Amygdala (tissue), 56 donors: ENCODE data around the gene ADGRG4.
"Not testable (repeated sequence)": the region's sequence is repeated elsewhere in the genome, so short reads cannot be mapped to it uniquely, and the experiment has no call there.

ENCODE experiments used
- DNase-seq, 56 donors: peaks; one replicate each; lab custom pipeline; 2025; lab: John Stamatoyannopoulos, UW

Gene ADGRG4

DNA sequence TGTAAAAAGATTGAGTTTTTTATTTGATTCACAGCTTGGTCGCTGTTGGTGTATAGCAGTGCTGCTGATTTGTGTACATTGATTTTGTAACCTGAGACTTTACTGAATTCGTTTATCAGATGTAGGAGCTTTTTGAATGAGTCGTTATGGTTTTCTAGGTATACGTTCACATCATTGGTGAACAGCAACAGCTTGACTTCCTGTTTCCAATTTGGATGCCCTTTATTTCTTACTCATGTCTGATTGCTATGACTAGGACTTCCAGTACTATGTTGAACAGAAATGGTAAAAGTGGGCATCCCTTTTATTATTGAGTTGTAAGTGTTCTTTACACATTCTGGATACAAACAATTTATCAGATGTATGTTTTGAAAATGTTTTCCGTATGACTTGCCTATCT lies 76.0 kb downstream of the ADGRG4 start:
- no peak for DNase-seq

DNA sequence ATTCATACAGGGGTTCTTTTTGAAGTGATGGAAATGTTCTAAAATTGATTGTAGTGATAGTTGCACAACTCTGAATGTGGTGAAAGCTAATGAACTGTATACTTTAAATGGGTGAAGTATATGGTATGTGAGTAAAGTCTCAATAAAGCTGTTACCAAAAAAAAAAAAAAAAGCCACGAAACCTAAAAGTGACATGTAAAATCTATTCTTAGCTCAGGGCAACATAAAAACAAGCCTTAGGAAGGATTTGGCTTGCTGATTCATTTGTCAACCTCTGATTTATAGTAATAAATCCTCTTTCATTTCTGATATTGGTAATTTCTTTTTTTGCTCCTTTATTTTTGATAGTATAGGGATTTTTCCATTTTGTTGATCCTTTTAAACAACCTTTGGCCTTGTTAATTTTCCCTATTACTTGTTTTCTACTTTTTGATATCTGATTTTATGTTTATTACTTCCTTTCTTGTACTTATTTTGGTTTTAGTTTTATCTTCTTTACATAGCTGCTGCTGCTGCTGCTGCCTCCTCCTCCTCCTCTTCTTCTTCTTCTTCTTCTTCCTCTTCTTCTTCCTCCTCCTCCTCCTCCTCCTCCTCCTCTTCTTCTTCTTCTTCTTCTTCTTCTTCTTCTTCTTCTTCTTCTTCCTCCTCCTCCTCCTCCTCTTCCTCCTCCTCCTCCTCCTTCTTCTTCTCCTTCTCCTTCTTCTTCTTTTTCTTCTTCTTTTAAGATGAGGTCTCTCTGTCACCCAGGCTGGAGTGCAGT lies 79.4 kb downstream of the ADGRG4 start:
- DNase-seq: no peak

DNA sequence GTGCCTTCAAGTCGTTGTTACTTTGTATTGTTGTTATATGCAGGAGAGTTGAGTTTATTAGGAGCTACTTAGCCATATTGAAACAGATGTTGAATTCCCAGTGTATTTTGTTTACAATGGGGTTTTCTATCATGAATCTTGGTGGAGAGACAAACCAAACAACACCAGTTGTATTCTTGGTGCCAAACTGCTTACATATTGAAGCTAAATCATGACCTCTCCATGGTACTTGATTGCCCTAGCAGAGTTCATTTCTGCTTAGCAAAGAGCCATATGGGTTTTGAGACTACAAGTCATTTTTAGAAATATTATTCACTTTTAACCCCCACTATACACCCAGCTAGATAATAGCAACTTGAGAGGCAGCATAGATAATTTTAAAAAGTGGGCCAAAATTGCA lies 85.4 kb downstream of the ADGRG4 start:
- DNase-seq: no peak

DNA sequence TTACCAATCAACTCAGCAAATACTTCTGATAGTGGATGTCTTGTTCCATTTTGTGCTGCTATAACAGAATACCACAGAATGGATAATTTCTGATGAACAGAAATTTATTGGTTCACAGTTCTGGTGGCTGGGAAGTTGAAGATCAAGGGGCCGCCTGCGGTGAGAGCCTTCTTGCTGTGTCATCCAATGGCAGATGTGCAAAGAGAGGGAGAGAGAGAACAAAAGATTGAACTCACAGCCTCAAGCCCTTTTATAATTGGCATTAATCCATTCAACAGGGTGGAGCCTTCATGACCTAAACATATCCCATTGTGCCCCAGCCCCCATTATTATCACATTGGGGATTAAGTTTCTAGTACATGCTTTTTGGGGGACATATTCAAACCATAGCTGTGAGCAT lies 86.1 kb downstream of the ADGRG4 start:
- no peak for DNase-seq

DNA sequence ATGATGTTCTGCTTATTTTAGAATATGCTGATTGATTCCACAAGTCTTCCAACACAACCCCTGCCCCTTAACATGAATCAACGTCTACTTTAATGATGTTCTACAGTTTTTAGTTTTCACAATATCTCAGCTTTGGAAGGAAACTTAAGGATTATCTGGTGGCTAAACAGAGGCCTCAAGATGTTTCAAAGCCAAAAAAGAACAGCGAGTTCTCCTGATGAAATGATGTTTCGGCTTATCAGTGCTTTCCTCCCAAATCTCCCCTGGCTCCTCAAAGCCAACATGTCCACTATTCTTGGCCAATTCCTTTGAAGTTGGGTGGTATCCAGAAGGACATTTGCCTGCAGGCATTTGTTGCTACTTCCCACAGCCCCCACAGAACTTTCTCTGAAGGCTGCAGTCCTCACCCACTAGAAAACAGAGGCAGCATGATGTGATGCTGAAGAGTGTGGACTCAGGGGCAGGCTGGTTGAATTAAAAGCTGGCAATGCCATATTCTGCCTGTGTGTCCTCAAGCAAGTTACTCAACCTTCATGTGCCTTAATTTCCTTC lies 87.3 kb downstream of the ADGRG4 start:
- no peak for DNase-seq

DNA sequence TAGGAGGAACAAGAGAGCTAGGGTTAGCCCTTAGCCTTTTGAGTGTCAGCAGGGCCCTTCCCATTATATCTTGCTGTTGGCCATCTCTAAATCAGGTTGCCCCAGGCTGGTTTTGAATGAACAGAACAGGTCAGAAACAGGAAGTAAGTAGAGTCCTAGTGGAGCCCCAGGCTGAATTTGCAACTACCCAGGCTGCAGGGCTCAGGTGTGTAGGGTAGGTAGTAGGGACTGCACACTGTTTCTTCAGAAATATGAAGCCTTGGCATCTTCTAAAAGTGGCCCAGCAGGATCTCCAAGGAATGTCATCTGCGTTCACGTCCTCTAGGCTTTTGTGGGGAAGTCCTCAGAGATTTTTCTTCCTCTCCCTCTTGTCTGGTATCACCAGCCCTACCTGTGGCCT lies 90.2 kb downstream of the ADGRG4 start:
- no peak for DNase-seq

DNA sequence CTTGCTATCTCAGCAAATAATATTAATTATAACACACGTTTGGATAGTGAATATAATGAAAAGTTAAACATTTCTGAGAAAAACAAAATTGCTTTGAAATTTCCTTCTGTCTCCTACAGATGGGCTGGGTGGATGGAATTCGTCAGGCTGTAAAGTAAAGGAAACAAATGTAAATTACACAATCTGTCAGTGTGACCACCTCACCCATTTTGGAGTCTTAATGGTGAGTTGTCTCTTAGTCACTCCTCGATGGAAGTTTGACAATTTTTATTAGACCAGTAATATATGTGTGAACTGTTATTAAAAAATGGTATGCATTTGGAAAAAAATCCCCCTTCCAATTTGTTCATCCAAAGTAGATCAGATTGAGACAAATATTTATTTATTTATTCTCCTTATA lies 94.5 kb downstream of the ADGRG4 start:
- no peak for DNase-seq

DNA sequence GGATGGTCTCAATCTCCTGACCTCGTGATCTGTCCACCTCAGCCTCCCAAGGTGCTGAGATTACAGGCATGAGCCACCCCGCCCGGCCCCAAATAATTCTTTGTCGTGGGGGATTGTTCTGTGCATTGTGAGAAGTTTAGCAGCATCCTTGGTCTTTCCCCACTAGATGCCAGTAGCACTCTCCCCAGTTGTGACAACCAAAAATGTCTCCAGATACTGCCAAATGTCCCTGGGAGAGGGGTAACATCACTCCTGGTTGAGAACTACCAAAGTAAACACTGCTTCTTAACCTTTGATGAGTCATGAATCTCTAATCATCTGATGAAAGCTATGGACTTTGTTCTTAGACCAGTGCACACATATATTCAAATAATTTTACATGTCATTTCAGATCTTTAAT lies 96.2 kb downstream of the ADGRG4 start:
- DNase-seq: no peak

DNA sequence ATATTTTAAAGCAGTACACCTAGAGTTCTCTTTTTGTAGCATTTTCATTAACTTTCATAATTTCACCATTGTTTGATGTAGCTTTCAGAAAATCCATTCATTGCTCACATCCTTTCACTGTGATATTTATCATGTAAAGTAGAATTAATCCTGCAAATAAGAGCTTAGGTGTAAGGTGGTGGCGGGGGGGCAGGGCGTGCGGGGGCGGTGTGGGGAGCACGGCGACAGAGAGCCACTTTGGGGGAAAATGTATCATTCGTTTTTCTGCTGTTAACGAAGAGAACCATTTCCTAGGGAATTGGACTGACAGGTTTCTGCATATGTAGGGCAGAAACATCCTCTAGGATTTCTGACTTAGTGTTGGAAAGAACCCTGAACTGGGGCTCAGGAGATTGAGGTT lies 104.4 kb downstream of the ADGRG4 start:
- DNase-seq: no peak

DNA sequence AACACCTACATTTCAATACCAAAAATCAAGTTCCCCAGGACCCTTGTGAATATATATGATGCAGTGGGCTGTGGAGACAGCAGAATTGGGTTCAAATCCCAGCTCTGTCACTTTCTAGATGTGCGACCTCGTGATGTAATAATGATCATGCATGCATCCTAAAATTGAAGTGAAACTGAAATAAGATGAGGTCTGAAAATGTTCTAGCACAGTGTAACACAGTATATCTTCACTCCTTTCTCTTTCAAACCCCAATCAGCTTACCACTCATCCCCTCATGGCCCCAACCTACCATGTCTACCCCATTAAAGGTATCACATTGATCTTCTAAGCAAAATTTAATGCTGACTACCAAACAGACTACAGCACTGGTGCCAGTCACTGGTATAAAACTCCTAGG lies 117.0 kb downstream of the ADGRG4 start:
- no peak for DNase-seq

DNA sequence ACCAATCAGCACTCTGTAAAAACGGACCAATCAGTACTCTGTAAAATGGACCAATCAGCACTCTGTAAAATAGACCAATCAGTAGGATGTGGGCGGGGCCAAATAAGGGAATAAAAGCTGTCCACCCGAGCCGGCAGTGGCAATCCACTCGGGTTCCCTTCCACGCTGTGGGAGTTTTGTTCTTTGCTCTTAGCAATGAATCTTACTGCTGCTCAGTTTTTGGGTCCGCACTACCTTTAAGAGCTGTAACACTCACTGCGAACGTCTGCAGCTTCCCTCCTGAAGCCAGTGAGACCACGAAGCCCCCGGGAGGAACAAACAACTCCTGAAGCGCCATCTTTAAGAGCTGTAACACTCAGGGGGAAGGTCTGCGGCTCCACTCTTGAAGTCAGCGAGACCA lies 120.6 kb downstream of the ADGRG4 start:
- no peak for DNase-seq

DNA sequence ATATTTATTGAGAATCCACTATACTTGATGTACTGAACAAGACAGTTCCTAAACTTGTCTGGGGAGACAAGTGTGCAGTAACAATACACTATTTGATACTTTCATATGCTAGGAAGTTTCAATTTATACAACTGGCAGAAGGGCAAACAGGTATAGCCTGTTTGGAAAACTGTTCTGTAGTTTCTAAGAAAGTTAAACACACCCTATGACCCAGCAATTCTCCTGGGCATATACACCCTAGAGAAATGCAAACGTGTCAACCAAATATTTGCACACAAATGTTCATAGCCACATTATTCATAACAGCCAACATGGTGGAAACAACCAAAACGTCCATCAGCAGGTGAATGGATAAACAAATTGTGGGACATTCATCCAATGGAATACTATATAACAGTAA lies 123.0 kb downstream of the ADGRG4 start:
- no peak for DNase-seq

DNA sequence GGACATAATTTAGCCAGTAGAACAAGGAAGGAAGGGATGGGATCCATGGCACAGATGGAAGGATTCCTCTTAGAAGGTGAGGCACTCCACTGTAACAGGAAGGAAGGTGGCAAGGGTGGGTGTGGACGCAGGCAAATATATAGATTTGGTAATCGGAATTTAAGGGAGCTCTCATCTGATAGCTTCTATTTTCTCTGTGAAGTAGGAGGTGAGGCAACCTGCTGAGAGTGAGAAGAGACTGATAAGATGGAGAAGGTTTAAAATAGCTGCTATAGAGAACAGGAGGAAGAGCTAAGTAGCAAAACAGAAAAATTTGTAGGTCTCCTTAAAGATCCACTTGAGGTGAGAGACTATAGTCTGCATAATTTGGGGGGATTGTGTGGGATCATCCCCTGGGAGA lies 125.2 kb downstream of the ADGRG4 start:
- no peak for DNase-seq

DNA sequence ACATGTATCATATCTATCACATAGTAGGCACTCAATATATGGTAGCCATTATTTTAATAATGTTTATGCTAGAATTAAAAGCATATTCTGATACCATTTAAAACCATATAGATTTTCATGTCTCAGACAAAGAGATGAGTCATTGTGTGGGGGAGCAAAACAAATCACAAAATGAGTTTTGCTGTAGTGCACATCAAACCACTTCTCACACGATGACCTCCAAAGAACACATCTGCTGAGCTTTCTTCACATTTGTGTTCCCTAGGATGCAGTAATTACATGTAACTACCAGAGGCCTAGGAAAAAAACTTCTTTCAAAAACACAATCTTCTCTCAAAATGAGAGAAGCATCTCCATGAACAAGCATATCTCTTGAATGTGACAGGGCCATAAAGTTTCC lies 130.9 kb downstream of the ADGRG4 start:
- no peak for DNase-seq

DNA sequence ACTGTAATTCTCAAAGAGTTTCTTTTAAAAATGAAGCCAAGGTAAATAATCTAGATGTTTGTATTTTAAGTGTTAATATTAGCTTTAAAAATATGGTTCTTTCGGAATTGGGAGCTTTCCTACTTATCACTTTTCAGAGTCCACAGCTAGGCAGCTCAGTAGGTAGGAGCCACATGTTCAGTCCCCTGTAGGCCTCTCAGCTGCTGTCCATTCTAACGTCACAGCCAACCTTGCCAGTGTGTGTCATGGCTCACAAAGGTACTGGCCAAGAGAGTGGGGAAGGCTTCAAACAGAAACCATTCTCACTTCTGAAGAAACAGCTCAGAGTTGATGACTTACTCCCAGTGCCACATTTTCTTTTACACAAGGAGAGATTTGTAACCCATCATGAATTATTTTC lies 137.0 kb downstream of the ADGRG4 start:
- DNase-seq: no peak

DNA sequence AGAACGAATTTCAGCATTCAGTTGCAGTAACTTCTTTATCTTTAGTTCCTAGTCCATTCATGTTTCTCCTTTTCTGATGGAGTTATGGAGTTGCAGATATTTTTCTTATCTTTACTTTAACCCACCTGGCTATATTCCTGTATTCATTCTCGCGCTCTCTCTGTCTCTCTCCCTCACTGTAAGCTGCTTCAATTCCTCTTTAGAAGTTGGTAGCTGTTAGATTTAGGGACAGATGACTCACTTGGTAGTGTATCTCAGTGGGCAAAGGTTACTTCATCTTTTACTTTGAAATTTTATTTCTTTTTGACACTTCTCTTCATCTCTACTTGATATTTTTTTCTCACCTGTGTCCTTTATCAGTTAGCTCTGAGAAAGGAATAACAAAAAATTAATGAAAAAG lies 137.4 kb downstream of the ADGRG4 start:
- DNase-seq: no peak

DNA sequence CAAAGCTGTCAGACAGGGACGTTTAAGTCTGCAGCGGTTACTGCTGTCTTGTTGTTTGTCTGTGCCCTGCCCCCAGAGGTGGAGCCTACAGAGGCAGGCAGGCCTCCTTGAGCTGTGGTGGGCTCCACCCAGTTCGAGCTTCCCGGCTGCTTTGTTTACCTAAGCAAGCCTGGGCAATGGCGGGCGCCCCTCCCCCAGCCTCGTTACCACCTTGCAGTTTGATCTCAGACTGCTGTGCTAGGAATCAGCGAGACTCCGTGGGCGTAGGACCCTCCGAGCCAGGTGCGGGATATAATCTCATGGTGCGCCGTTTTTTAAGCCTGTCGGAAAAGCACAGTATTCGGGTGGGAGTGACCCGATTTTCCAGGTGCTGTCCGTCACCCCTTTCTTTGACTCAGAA lies 144.9 kb downstream of the ADGRG4 start:
- DNase-seq: not testable (repeated sequence)

DNA sequence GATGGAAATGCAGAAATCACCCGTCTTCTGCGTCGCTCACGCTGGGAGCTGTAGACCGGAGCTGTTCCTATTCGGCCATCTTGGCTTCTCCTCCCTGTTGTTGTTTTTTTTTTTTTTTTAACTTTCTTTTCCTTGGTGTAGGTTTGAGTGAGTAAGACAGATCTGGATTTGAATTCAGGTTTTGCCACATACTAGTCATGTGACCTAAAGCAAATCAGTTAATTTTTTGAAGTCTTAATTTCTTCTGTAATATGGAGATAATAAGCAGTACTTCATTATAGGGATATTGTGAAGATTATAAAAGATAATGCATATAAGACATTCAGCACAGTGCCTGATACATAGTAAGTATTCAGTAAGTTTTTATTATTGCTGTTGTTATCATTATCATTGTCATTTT lies 145.4 kb downstream of the ADGRG4 start:
- no peak for DNase-seq

DNA sequence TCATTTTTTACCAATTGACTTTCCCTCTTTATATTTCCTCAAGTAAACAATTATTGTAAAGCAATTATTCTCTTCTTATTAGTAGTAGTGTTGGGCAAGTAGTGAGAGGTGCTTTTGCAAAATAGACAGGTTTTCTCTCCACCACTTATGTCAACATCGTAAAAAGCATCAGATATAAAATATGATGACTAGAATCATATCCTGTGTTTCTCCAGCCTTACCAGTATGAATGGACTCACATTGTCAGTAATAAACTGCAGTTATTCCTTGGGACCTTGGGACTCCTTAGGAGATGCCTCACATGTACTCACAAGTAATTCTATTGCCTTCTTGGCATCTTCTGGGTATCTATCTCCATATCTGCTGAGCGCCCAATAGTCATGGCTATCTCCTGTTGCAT lies 146.5 kb downstream of the ADGRG4 start:
- DNase-seq: no peak

DNA sequence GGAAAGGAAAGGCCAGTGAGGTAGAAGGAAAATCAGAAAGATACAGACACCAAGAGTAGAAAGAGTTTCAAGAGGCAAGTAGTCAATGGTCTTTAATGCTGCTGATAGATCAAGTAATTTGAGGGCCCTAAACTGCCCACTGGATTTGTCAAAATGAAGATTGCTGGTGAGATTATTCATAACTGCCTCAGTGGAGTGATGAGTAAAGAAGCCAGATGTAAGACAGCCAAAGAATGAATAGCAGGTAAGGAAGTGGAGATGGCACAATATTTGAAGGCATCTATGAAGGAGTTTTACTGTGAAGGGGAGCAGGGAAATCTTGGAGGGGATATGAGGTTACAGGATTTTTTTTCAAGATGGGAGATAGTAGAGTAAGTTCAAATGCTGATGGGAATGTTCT lies 147.2 kb downstream of the ADGRG4 start:
- no peak for DNase-seq

DNA sequence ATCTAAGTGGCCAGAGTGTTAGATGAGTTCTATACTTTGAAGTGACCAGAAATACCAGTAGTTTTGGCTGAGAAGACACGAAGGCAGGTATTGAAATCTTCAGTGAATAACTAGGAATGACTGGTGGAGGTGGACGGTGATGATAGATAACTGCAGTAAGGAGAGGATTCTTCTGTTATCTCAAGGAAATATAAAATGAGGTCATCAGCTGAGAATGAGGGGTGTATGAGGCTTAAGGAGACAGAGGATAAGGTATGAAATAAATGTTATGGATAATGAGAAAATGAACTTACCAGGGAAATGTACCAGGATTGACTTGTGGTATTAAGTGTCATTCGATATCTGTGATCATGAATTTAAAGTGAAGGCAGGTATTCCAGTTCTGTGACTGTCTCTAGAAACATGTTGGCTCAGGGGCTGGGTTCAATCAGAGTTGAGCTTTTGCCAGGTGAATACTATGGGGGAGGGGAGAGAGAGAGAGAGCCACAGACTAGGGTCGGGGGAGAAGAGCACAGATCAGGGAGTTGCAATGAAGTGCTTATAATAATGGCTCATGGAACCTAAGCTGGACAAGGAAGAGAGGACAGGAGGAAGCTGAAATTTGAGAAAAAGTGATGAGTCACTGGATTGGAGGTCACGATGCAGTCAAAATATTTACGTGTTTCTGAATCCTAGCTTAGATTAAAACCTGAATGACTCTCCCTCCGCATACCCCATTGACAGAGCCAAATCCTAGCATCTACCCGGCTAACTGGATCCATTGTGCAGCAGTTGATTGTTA lies 149.5 kb downstream of the ADGRG4 start:
- DNase-seq: no peak

DNA sequence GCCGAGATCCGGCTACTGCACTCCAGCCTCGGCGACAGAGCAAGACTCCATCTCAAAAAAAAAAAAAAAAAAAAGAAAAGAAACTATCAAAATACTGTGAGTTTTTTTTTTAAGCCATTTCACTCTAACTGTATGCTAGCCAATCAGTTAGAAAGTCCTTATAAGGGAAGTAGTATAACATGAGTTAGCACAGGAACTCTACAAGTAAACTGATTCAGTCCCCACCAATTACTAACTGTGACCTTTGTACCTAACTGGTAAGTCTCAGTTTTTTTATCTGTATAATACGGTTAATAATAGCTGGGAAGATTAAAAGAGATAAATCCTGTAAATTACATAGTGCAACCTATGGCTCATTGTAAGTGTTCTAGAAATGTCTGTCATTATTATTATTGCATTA lies 151.9 kb downstream of the ADGRG4 start:
- no peak for DNase-seq
